GM12892 (cell line): ENCODE data around the gene SSRP1.

Experiments used
- POLR2A ChIP-seq: IDR thresholded peaks from 2 replicates; pipeline ENCODE4 v1.6.1; 2011; ENCODE audit warnings: low read depth, low read length, control low read depth
- POLR2AphosphoS5 ChIP-seq: IDR thresholded peaks from 2 replicates; pipeline ENCODE4 v1.6.1; 2011; ENCODE audit warnings: low read depth, low read length, control low read depth
- TAF1 ChIP-seq: IDR thresholded peaks from 2 replicates; pipeline ENCODE4 v1.6.1; 2011; ENCODE audit warnings: low read depth, mild to moderate bottlenecking, control low read depth, low read length, borderline replicate concordance

GRCh38 chr11:57313788-57314135 lies 21.9 kb downstream of the SSRP1 start:
- TF ChIP-seq POLR2A (no peak), POLR2AphosphoS5 (no peak), TAF1 (no peak)
